Hepatocyte (in vitro differentiated cells): ENCODE results near the gene CEP85L. TPM values are rescaled to one million over a fixed set of nuclear protein-coding genes. Genes with fewer than 3 reads are reported as not detected.

Experiments used
- DNase-seq: peaks from one replicate; pipeline ENCODE4 v3.0.0-alpha.2; 2016; ENCODE audit warnings: low spot score
- H2AFZ ChIP-seq: fragments of 200-600 bp; sonication (generic); 2 replicates; pipeline ENCODE4 v1.6.0; 2016; ENCODE audit warnings: antibody characterized with exemption, mild to moderate bottlenecking
- H3K27ac ChIP-seq: fragments of 200-600 bp; sonication (generic); 2 replicates; pipeline ENCODE4 v1.5.1; 2016; ENCODE audit warnings: mild to moderate bottlenecking
- H3K27me3 ChIP-seq: fragments of 200-600 bp; sonication (generic); 2 replicates; pipeline ENCODE4 v1.6.1; 2016
- H3K36me3 ChIP-seq: fragments of 200-600 bp; sonication (generic); replicated peaks from 2 replicates; pipeline ENCODE4 v1.5.1; 2016; ENCODE audit warnings: low read depth; ENCODE audit not compliant: insufficient read depth
- H3K4me1 ChIP-seq: fragments of 200-600 bp; sonication (generic); 2 replicates; pipeline ENCODE4 v1.5.1; 2016; ENCODE audit warnings: mild to moderate bottlenecking, moderate library complexity; ENCODE audit not compliant: insufficient read depth
- H3K4me2 ChIP-seq: fragments of 200-600 bp; sonication (generic); 2 replicates; pipeline ENCODE4 v1.6.0; 2016
- H3K4me3 ChIP-seq: fragments of 200-600 bp; sonication (generic); 2 replicates; pipeline ENCODE4 v1.5.1; 2016; ENCODE audit warnings: mild to moderate bottlenecking
- H3K79me2 ChIP-seq: fragments of 200-600 bp; sonication (generic); 2 replicates; pipeline ENCODE4 v1.6.0; 2017; ENCODE audit warnings: mild to moderate bottlenecking
- H3K9me2 ChIP-seq: fragments of 200-600 bp; sonication (generic); replicated peaks from 2 replicates; pipeline ENCODE4 v1.6.0; 2017; ENCODE audit warnings: mild to moderate bottlenecking; ENCODE audit not compliant: insufficient read depth
- H3K9me3 ChIP-seq: fragments of 200-600 bp; sonication (generic); 2 replicates; pipeline ENCODE4 v1.5.1; 2016; ENCODE audit warnings: low read depth, mild to moderate bottlenecking
- H4K20me1 ChIP-seq: fragments of 200-600 bp; sonication (generic); 2 replicates; pipeline ENCODE4 v1.6.0; 2016; ENCODE audit warnings: mild to moderate bottlenecking; ENCODE audit not compliant: insufficient read depth, poor library complexity, severe bottlenecking
- EZH2 ChIP-seq: fragments of 200-600 bp; sonication (generic); IDR thresholded peaks from 2 replicates; pipeline ENCODE4 v1.6.1; 2016; ENCODE audit warnings: antibody characterized with exemption, mild to moderate bottlenecking, borderline replicate concordance
- EZH2phosphoT487 ChIP-seq: fragments of 200-600 bp; sonication (generic); IDR thresholded peaks from one replicate; pipeline ENCODE4 v1.6.1; 2018; ENCODE audit warnings: antibody characterized with exemption, mild to moderate bottlenecking, low read depth, moderate library complexity; ENCODE audit not compliant: unreplicated experiment, severe bottlenecking
- WGBS: methylation state at CpG from one replicate; pipeline ENCODE4 v1.1.6; 2016; ENCODE audit warnings: low lambda C conversion rate; ENCODE audit errors: missing lambda C conversion rate; 5-methylcytosine and 5-hydroxymethylcytosine counted together
- polyA plus RNA-seq: library from polyadenylated mRNA; unstranded; fragments of >200 nt; fragmentation: Nextera tagmentation; extraction: Ambion mirVana; gene quantifications from 2 replicates; pipeline ENCODE4 v1.2.1, GENCODE V29; 2016
- total RNA-seq: library from RNA; depleted of rRNA; stranded (reverse); fragments of >200 nt; gene quantifications from 2 replicates; pipeline ENCODE4 v1.2.3, GENCODE V29; 2014
- TF ChIP-seq, protein P1 (sequence below): fragments of 200-600 bp; sonication (generic); IDR thresholded peaks from 2 replicates; pipeline ENCODE4 v1.5.1; 2016; ENCODE audit warnings: antibody characterized with exemption, mild to moderate bottlenecking; ENCODE audit not compliant: poor library complexity

The CEP85L gene
- total and polyA plus RNA-seq, 2 experiments from 2014 or later: 17.8 to 38.5 TPM

DNA sequence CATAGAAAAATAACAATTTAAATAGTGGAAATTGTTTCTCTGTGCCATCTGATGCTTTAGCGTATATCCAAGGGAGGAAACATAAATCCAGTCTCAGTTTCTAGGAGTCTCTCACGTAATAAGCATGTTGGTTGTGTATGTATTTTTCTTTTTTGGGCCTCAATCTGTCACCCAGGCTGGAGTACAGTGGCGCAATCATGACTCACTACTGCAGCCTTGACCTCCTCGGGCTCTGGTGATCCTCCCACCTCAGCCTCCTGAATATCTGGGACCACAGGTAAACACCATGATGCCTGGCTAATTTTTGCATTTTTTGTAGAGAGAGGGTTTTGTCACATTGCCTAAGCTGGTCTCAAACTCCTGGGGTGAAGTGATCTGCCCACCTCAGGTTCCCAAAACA, 181.9 kb downstream of the CEP85L start:
- Histone ChIP-seq H3K4me3 (no peak overlapping the region), H3K4me2 (no peak overlapping the region), H3K79me2 (no peaks in the 10 kb centered on the region), H3K9me2 (no peaks in the 10 kb centered on the region), H3K36me3 (no peaks in the 10 kb centered on the region), H2AFZ (no peak overlapping the region), H3K27me3 (no peaks in the 10 kb centered on the region), H3K4me1 (no peaks in the 10 kb centered on the region), H4K20me1 (no peaks in the 10 kb centered on the region), H3K9me3 (no peaks in the 10 kb centered on the region), H3K27ac (no peak overlapping the region)
- TF ChIP-seq EZH2 (no peak), EZH2phosphoT487 (no peak)
- TF ChIP-seq, protein P1, sequence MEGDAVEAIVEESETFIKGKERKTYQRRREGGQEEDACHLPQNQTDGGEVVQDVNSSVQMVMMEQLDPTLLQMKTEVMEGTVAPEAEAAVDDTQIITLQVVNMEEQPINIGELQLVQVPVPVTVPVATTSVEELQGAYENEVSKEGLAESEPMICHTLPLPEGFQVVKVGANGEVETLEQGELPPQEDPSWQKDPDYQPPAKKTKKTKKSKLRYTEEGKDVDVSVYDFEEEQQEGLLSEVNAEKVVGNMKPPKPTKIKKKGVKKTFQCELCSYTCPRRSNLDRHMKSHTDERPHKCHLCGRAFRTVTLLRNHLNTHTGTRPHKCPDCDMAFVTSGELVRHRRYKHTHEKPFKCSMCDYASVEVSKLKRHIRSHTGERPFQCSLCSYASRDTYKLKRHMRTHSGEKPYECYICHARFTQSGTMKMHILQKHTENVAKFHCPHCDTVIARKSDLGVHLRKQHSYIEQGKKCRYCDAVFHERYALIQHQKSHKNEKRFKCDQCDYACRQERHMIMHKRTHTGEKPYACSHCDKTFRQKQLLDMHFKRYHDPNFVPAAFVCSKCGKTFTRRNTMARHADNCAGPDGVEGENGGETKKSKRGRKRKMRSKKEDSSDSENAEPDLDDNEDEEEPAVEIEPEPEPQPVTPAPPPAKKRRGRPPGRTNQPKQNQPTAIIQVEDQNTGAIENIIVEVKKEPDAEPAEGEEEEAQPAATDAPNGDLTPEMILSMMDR: no peak
- WGBS: 88% methylated on average over 4 of the region's 4 CpGs
- no peak for DNase-seq

DNA sequence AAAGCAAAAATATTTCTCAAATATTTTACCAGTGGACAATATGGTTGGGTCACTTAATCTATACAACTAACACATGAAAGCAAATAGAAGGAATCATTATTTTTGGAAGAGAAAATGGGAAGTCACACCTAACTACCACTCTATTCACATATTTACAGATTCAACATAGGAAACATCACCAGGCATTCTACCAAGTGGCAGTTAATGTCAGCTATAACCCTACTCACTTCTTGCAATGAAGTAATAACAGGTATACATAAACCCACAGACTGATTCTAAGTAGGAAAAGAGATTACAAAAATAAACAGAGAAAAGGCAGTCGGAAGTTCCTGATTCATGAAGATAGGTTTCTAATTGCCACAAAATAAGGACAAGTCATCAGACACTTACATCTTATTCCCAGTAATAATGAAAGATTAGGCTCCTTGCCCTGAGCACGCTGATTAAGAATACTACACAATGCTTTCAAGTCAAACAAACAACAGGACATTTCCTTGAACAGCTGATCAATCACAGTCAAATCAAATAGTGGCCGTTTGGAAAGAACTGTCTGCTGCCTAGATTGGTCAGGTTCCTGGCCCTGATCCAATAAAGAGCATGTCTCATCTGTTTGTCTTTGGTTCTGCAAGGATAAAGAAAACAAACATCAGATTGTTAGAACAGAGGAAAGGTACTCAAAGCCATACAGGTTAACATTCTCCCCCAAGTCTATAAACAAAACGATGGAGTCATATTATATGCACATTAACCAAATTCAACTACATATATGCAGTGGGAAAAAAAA, 182.5 kb downstream of the CEP85L start:
- peak; percentile 47 for DNase-seq
- no peak for TF ChIP-seq EZH2phosphoT487
- no peak for TF ChIP-seq EZH2
- TF ChIP-seq, protein P1: no peak
- Histone ChIP-seq H3K36me3 (no peaks in the 10 kb centered on the region), H3K9me2 (no peaks in the 10 kb centered on the region), H3K4me2 (no peak overlapping the region), H3K9me3 (no peaks in the 10 kb centered on the region), H3K4me1 (no peaks in the 10 kb centered on the region), H3K4me3 (no peak overlapping the region), H3K79me2 (no peaks in the 10 kb centered on the region), H3K27me3 (no peaks in the 10 kb centered on the region), H4K20me1 (no peaks in the 10 kb centered on the region), H2AFZ (no peak overlapping the region), H3K27ac (no peak overlapping the region)
- 47% methylated on average over 4 of the region's 4 CpGs for whole genome bisulfite sequencing

DNA sequence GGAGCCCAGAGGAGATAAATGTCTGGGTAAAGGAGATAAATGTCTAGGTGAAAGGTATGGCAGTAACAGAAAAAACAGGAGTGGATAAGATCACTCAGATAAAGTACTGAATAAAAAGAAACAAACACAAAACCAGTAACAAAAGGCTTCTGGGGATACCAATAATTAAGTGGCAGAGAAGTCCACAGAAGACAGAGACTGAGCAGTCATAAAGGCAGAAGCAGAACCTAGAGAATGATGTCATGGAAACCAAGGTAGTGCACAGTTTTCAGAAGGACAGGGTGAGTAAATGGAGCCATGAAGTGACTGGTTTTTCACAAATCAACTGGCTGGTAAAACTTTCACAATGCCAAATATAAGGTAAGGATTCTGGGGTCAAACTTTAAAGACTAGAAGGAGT, 184.2 kb downstream of the CEP85L start:
- no peaks in the 10 kb centered on the region for H3K9me2 ChIP-seq
- H3K36me3 ChIP-seq: no peaks in the 10 kb centered on the region
- H3K27ac ChIP-seq: no peak overlapping the region
- H3K4me2 ChIP-seq: no peak overlapping the region
- H4K20me1 ChIP-seq: no peaks in the 10 kb centered on the region
- H3K79me2 ChIP-seq: no peaks in the 10 kb centered on the region
- no peaks in the 10 kb centered on the region for H3K27me3 ChIP-seq
- TF ChIP-seq, protein P1: no peak
- TF ChIP-seq EZH2 (no peak), EZH2phosphoT487 (no peak)
- H3K4me1 ChIP-seq: no peaks in the 10 kb centered on the region
- no peak overlapping the region for H2AFZ ChIP-seq
- H3K9me3 ChIP-seq: no peaks in the 10 kb centered on the region
- H3K4me3 ChIP-seq: no peak overlapping the region
- no peak for DNase-seq
